Measurements from ENCODE around the gene ACTR10. TPM values are rescaled to one million over a fixed set of nuclear protein-coding genes. Genes with fewer than 3 reads are reported as not detected.

The ACTR10 gene
- total RNA-seq (106 and 120 TPM in 2 replicates), polyA plus RNA-seq (112 and 118 TPM in 2 replicates)

- DNase-seq (ENCODE audit: low spot score): peak; percentile 95
- peak within 1 kb of the TSS; percentile 90 for H3K4me2 ChIP-seq
- H3K9me2 ChIP-seq (replicated peaks; ENCODE audit: insufficient read depth): no peaks in the 10 kb centered on the region
- TF ChIP-seq CTCF (IDR thresholded peaks at IDR 0.05; ENCODE audit: poor library complexity): no peak
- TF ChIP-seq EZH2 (IDR thresholded peaks at IDR 0.05; ENCODE audit: borderline replicate concordance): no peak
- no peak for TF ChIP-seq EZH2phosphoT487 (IDR thresholded peaks at IDR 0.05; ENCODE audit: low read depth, severe bottlenecking, unreplicated experiment)
- 2% methylated on average over 31 of the region's 78 CpGs for WGBS (ENCODE audit: low lambda C conversion rate, missing lambda C conversion rate)
- no peaks in the 10 kb centered on the region for H3K4me1 ChIP-seq (ENCODE audit: insufficient read depth)
- no peaks in the 10 kb centered on the region for H3K9me3 ChIP-seq (ENCODE audit: low read depth)
- no peaks in the 10 kb centered on the region for H3K36me3 ChIP-seq (replicated peaks; ENCODE audit: insufficient read depth, low read depth)
- no peaks in the 10 kb centered on the region for H3K27me3 ChIP-seq
- peak within 1 kb of the TSS; percentile 96 for H2AFZ ChIP-seq
- H3K27ac ChIP-seq: peak within 1 kb of the TSS; percentile 99
- H3K79me2 ChIP-seq: peaks cover 33% of the 10 kb centered on the region
- H4K20me1 ChIP-seq (ENCODE audit: insufficient read depth, poor library complexity, severe bottlenecking): no peaks in the 10 kb centered on the region
- peak within 1 kb of the TSS; percentile 95 for H3K4me3 ChIP-seq
Measured at GRCh38 chr14:58199726-58200479, at the start of gene ACTR10. Gene ACTR10, plus strand, starts transcription at chr14:58200149. Its CDS starts 69 bp downstream, at chr14:58200218.

GRCh38 chr14:58150243-58150805, 49.6 kb upstream of the ACTR10 start:
- 90% methylated on average over 6 of the region's 6 CpGs for WGBS (ENCODE audit: low lambda C conversion rate, missing lambda C conversion rate)

GRCh38 chr14:58151133-58152013, 48.6 kb upstream of the ACTR10 start:
- Histone ChIP-seq H2AFZ (peak overlapping the region; percentile 93), H3K4me3 (peak overlapping the region; percentile 82), H3K79me2 (no peaks in the 10 kb centered on the region), H3K27ac (peak overlapping the region; percentile 51), H3K27me3 (peaks cover 27% of the 10 kb centered on the region), H3K36me3 (replicated peaks; ENCODE audit: insufficient read depth, low read depth) (no peaks in the 10 kb centered on the region), H3K9me2 (replicated peaks; ENCODE audit: insufficient read depth) (no peaks in the 10 kb centered on the region), H3K4me2 (peak overlapping the region; percentile 92), H3K9me3 (ENCODE audit: low read depth) (no peaks in the 10 kb centered on the region), H4K20me1 (ENCODE audit: insufficient read depth, poor library complexity, severe bottlenecking) (no peaks in the 10 kb centered on the region), H3K4me1 (ENCODE audit: insufficient read depth) (peaks cover 4% of the 10 kb centered on the region)
- 2% methylated on average over 56 of the region's 56 CpGs for WGBS (ENCODE audit: low lambda C conversion rate, missing lambda C conversion rate)
- TF ChIP-seq CTCF (IDR thresholded peaks at IDR 0.05; ENCODE audit: poor library complexity): no peak
- peak; percentile 10 for TF ChIP-seq EZH2 (IDR thresholded peaks at IDR 0.05; ENCODE audit: borderline replicate concordance)
- DNase-seq (ENCODE audit: low spot score): peak; percentile 52

More at GRCh38 chr14:58150243-58150805, 49.6 kb upstream of the ACTR10 start:
- Histone ChIP-seq H3K4me1 (ENCODE audit: insufficient read depth) (peaks cover 4% of the 10 kb centered on the region), H3K79me2 (no peaks in the 10 kb centered on the region), H4K20me1 (ENCODE audit: insufficient read depth, poor library complexity, severe bottlenecking) (no peaks in the 10 kb centered on the region), H3K36me3 (replicated peaks; ENCODE audit: insufficient read depth, low read depth) (no peaks in the 10 kb centered on the region), H3K27ac (no peak overlapping the region), H3K9me3 (ENCODE audit: low read depth) (no peaks in the 10 kb centered on the region), H3K4me3 (no peak overlapping the region), H2AFZ (no peak overlapping the region), H3K27me3 (peaks cover 27% of the 10 kb centered on the region), H3K4me2 (peak overlapping the region; percentile 92), H3K9me2 (replicated peaks; ENCODE audit: insufficient read depth) (no peaks in the 10 kb centered on the region)
- TF ChIP-seq CTCF (IDR thresholded peaks at IDR 0.05; ENCODE audit: poor library complexity) (no peak), EZH2 (IDR thresholded peaks at IDR 0.05; ENCODE audit: borderline replicate concordance) (no peak), EZH2phosphoT487 (IDR thresholded peaks at IDR 0.05; ENCODE audit: low read depth, severe bottlenecking, unreplicated experiment) (no peak)
- no peak for DNase-seq (ENCODE audit: low spot score)

All from hepatocyte (in vitro differentiated cells).